ENCODE data around the gene HSP90B1.

GRCh38 chr12:103884316-103884715 lies 45.9 kb upstream of the HSP90B1 start:
- TF ChIP-seq CTCF (IDR thresholded peaks at IDR 0.05) (no peak), POLR2AphosphoS5 (IDR thresholded peaks at IDR 0.05; ENCODE audit: insufficient read depth in 1 of 2, low read depth in 1 of 2) (no peak), POLR2A (IDR thresholded peaks at IDR 0.05) (no peak)

Measured in vagina (tissue), 2 donors.